Measurements from ENCODE around the gene FANCB.
A peak's percentile ranks its signal among the peaks of the same experiment; 100 is the strongest.

FANCB gene

GRCh38 chrX:14832586-14832985 is 40.3 kb downstream of the FANCB start:
- no peak for ATAC-seq

GRCh38 chrX:14832151-14832550 is 40.7 kb downstream of the FANCB start:
- ATAC-seq = no peak

GRCh38 chrX:14829643-14830042 is 43.2 kb downstream of the FANCB start:
- no peak for ATAC-seq

- no peak for ATAC-seq
Observed at GRCh38 chrX:14826319-14826718, 46.5 kb downstream of the FANCB start.

GRCh38 chrX:14825851-14826250 is 47.0 kb downstream of the FANCB start:
- ATAC-seq = no peak

DNA sequence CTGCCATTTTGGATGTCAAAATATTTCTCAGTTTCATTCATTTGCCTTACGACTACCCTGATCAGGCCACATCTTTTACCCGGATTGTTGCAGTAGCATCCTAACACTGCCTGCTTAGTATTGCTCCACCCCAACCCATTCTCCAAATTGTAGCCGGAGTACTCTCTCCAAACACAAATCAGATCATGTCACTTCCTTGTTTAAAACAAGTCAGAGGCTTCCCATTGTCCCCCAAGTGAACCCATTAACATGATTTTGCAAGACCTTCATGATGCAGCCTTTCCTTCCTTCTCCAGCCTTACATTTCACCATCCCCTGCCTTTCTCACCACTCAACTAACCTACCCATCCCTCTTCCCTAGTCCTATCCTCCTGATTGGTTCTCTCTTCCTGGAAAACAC is 53.1 kb downstream of the FANCB start:
- no peak for ATAC-seq

DNA sequence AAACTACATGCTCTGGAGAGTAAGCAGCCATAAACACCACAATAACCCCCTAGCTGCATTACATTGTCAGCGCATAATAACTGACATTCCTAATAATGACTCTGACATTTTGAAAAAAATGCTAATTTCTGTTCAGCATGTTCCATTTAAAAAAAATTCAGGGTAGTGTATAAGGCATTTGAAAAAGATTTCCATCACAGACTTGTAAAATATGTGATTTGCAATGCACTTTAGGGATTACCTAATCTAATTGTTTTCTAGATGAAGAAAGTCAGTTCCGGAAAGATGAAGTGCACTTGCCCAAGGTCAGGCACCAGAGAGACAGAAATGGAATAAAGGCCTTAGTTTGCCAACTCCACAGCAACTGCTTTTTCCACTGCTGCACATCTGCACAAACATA is 55.3 kb downstream of the FANCB start:
- ATAC-seq = no peak

DNA sequence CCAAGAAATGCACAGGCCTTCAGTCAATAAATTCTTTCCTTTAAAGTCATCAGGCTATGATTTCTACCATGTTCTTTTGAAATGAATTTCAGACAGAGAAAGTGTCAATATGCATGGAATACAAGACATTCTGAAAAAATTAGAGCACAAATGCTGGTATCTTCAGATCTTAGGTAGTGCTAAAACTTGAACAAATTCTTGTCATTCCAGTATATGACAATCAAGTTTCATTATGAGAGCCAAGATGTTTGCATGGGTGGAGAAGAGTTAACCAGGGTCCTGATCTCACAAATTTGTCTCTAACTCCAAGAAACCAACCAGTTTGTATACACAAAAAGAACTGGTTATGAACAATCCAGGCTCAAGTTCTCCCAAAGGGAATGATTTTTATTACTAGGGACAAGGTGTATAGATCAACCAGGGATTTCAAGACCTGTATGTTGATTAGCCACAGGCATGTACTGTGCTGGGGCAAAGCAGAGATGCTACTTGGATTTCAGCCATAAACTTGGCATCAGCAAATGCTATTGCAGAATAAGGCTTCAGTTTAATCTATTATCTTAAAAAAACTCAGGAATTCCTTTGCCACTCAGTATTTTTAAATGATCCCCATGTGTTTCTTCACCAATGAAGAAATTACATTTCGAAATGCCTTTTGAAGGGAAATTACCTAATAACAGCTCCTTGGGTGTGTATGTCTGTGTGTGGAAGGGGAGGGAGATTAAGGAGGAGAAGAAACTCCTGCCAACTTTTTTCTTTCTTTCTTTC is 69.7 kb downstream of the FANCB start:
- ATAC-seq = no peak

DNA sequence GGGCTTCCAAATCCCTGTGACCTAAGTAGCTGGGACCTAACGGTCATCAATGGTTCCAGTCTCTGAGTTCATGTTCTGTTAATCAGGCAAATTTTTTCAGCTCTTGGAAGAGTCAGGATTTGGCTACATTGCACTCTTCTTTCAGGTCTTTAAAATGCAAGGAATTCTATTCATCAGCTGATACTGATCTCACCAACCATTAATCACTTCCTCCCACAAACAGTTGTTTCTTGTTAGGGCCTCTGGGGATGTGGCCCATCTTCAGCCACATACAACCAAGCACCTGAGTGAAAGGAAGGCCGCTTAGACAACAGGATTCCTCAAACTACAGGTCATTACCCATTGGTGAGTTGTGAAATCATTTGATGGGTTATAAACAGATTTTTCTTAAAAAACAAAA is 71.7 kb downstream of the FANCB start:
- ATAC-seq = no peak

- ATAC-seq = peak; percentile 78 to 79
Observed at GRCh38 chrX:14798805-14799397, 74.0 kb downstream of the FANCB start.

All from activated CD4-positive, CD25-positive, alpha-beta regulatory T cell treated with anti-CD3 and anti-CD28 coated beads, Interleukin-2, amount 50 U/mL, for 24 hours (primary cell).